HEK293T (cell line): Measurements from ENCODE around the gene LRRC45.

Experiments
- CTCF ChIA-PET: fragments of 350-600 bp; formaldehyde crosslinking; extraction: SDS; loops from one replicate; lab custom pipeline; 2021; ENCODE audit warnings: antibody characterized with exemption, inconsistent platforms; lab: Yijun Ruan, JAX
- POLR2A ChIA-PET: fragments of 350-600 bp; formaldehyde crosslinking; extraction: SDS; loops from one replicate; lab custom pipeline; 2020; ENCODE audit warnings: antibody characterized with exemption, inconsistent platforms; lab: Yijun Ruan, JAX
- DNase-seq: peaks from one replicate; pipeline ENCODE4 v3.0.0; 2012; ENCODE audit warnings: mixed read lengths; ENCODE audit errors: extremely low spot score
- ARNT ChIP-seq: fragments of 450-650 bp; IDR thresholded peaks from 2 replicates; pipeline ENCODE4 v1.6.1; 2017; ENCODE audit warnings: mild to moderate bottlenecking
- BHLHE40 ChIP-seq: fragments of 450-650 bp; IDR thresholded peaks from 2 replicates; pipeline ENCODE4 v1.6.1; 2016; ENCODE audit warnings: mild to moderate bottlenecking, moderate library complexity, borderline replicate concordance
- CTBP1 ChIP-seq: fragments of 450-650 bp; IDR thresholded peaks from 2 replicates; pipeline ENCODE4 v1.6.1; 2016; ENCODE audit warnings: borderline replicate concordance
- ELF4 ChIP-seq: fragments of 450-650 bp; IDR thresholded peaks from 2 replicates; pipeline ENCODE4 v1.6.1; 2017; ENCODE audit warnings: antibody characterized with exemption
- FOXA1 ChIP-seq: fragments of 450-650 bp; IDR thresholded peaks from 2 replicates; pipeline ENCODE4 v1.6.1; 2016; ENCODE audit warnings: mild to moderate bottlenecking
- FOXK2 ChIP-seq: fragments of 450-650 bp; IDR thresholded peaks from 2 replicates; pipeline ENCODE4 v1.6.1; 2016; ENCODE audit warnings: mild to moderate bottlenecking
- FOXM1 ChIP-seq: fragments of 450-650 bp; IDR thresholded peaks from 2 replicates; pipeline ENCODE4 v1.6.1; 2017; ENCODE audit warnings: mild to moderate bottlenecking, borderline replicate concordance
- HDGF ChIP-seq: fragments of 450-650 bp; IDR thresholded peaks from 2 replicates; pipeline ENCODE4 v1.6.1; 2017; ENCODE audit warnings: antibody characterized with exemption, borderline replicate concordance
- L3MBTL2 ChIP-seq: fragments of 450-650 bp; conservative IDR thresholded peaks from 2 replicates; pipeline ENCODE4 v1.6.1; 2016; ENCODE audit warnings: mild to moderate bottlenecking
- LEF1 ChIP-seq: fragments of 450-650 bp; IDR thresholded peaks from 2 replicates; pipeline ENCODE4 v1.6.1; 2017; ENCODE audit warnings: mild to moderate bottlenecking, borderline replicate concordance
- NFRKB ChIP-seq: fragments of 450-650 bp; IDR thresholded peaks from 2 replicates; pipeline ENCODE4 v1.6.1; 2016; ENCODE audit warnings: mild to moderate bottlenecking, moderate library complexity
- PKNOX1 ChIP-seq: fragments of 450-650 bp; IDR thresholded peaks from 2 replicates; pipeline ENCODE4 v1.6.1; 2016
- SP1 ChIP-seq: fragments of 450-650 bp; IDR thresholded peaks from 2 replicates; pipeline ENCODE4 v1.6.1; 2017
- SUZ12 ChIP-seq: fragments of 450-650 bp; IDR thresholded peaks from 2 replicates; pipeline ENCODE4 v1.6.1; 2016; ENCODE audit warnings: mild to moderate bottlenecking
- TARDBP ChIP-seq: fragments of 450-650 bp; IDR thresholded peaks from 2 replicates; pipeline ENCODE4 v1.6.1; 2016
- ZNF384 ChIP-seq: fragments of 450-650 bp; IDR thresholded peaks from 2 replicates; pipeline ENCODE4 v1.6.1; 2016

The LRRC45 gene

GRCh38 chr17:82028966-82029365, 5.9 kb downstream of the LRRC45 start:
- no peak for DNase-seq
- TF ChIP-seq FOXK2 (no peak), TARDBP (no peak), ARNT (no peak), SP1 (no peak), FOXM1 (no peak)
- CTCF ChIA-PET, result interaction anchor here (1.2 to 2.2 kb wide), 2 partner anchors 77 to 126 kb away, joined by 4 to 13 read pairs; no protein-coding TSS in a partner anchor
- POLR2A ChIA-PET, result interaction anchor here (0.7 to 1.9 kb wide), 6 partner anchors 9 to 263 kb away, joined by 3 to 13 read pairs (median 3); partner anchors contain the start of genes DCXR and DUS1L

GRCh38 chr17:82029391-82029790, 6.3 kb downstream of the LRRC45 start:
- ChIA-PET POLR2A (interaction anchor here (0.7 to 1.9 kb wide), 6 partner anchors 8 to 69 kb away, joined by 3 to 13 read pairs (median 3); partner anchors contain the start of genes DCXR and DUS1L), CTCF (interaction anchor here (1.2 to 2.2 kb wide), 2 partner anchors 77 to 125 kb away, joined by 4 to 13 read pairs; no protein-coding TSS in a partner anchor)
- no peak for DNase-seq
- no peak for TF ChIP-seq FOXA1
- no peak for TF ChIP-seq FOXM1
- TF ChIP-seq SP1, result no peak
- TF ChIP-seq ZNF384, result no peak
- TF ChIP-seq ELF4, result no peak
- no peak for TF ChIP-seq PKNOX1
- TF ChIP-seq CTBP1, result no peak

GRCh38 chr17:82029990-82030469, 6.9 kb downstream of the LRRC45 start:
- no peak for TF ChIP-seq SUZ12
- TF ChIP-seq FOXA1, result no peak
- TF ChIP-seq ARNT, result no peak
- TF ChIP-seq SP1, result no peak
- no peak for TF ChIP-seq PKNOX1
- no peak for TF ChIP-seq L3MBTL2
- TF ChIP-seq NFRKB, result no peak
- TF ChIP-seq ELF4, result no peak
- no peak for TF ChIP-seq TARDBP
- no peak for TF ChIP-seq CTBP1
- no peak for TF ChIP-seq FOXK2
- TF ChIP-seq ZNF384, result no peak
- TF ChIP-seq FOXM1, result no peak
- no peak for TF ChIP-seq BHLHE40
- no peak for TF ChIP-seq LEF1
- TF ChIP-seq HDGF, result no peak
- ChIA-PET POLR2A (interaction anchor here (0.7 to 3.8 kb wide), 10 partner anchors 7 to 125 kb away, joined by 3 to 34 read pairs (median 3); partner anchors contain the start of genes DCXR, DUS1L and FASN), CTCF (interaction anchor here (0.6 to 2.2 kb wide), 10 partner anchors 9 to 124 kb away, joined by 3 to 13 read pairs (median 4); no protein-coding TSS in a partner anchor)
- no peak for DNase-seq

GRCh38 chr17:82030470-82031302, 7.6 kb downstream of the LRRC45 start:
- CTCF ChIA-PET, result interaction anchor here (0.6 to 2.2 kb wide), 18 partner anchors 9 to 1156 kb away, joined by 3 to 13 read pairs (median 4); no protein-coding TSS in a partner anchor
- POLR2A ChIA-PET, result interaction anchor here (0.6 to 3.8 kb wide), 14 partner anchors 8 to 124 kb away, joined by 3 to 34 read pairs (median 3); partner anchors contain the start of genes CENPX, DUS1L, FASN and LRRC45
- TF ChIP-seq SUZ12, result no peak
- TF ChIP-seq NFRKB, result no peak
- no peak for TF ChIP-seq BHLHE40
- 0 out of 2 replicates have a peak, but pooled peaks have one; percentile 48 for TF ChIP-seq HDGF
- TF ChIP-seq SP1, result no peak
- TF ChIP-seq ZNF384, result no peak
- TF ChIP-seq PKNOX1, result no peak
- no peak for TF ChIP-seq ELF4
- peak; percentile 54; the same call in 1 of the 2 replicates for TF ChIP-seq L3MBTL2
- peak; percentile 29; the same call in 1 of the 2 replicates for TF ChIP-seq CTBP1
- no peak for TF ChIP-seq FOXM1
- no peak for TF ChIP-seq ARNT
- no peak for TF ChIP-seq FOXA1
- TF ChIP-seq LEF1, result no peak; the same call in 1 of the 2 replicates
- peak; percentile 88 for DNase-seq

- DNase-seq, result peak; percentile 78
- ChIA-PET POLR2A (interaction anchor here (0.6 to 3.8 kb wide), 12 partner anchors 9 to 124 kb away, joined by 3 to 34 read pairs (median 4); partner anchors contain the start of genes CENPX, FASN and LRRC45), CTCF (interaction anchor here (1.2 to 1.3 kb wide), 2 partner anchors 10 to 71 kb away, joined by 3 to 4 read pairs; no protein-coding TSS in a partner anchor)
- TF ChIP-seq L3MBTL2 (no peak), FOXK2 (no peak), ELF4 (no peak), CTBP1 (no peak), ARNT (no peak), SP1 (no peak), ZNF384 (no peak), LEF1 (no peak), NFRKB (no peak), TARDBP (no peak), PKNOX1 (no peak), HDGF (no peak), SUZ12 (no peak), FOXM1 (no peak), FOXA1 (no peak)
Measured at GRCh38 chr17:82031303-82031884, 8.3 kb downstream of the LRRC45 start, which contains the start of gene RAC3. Gene RAC3 (plus strand): TSS chr17:82031678. CDS start chr17:82031762, 84 bp downstream.
